Adrenal gland (tissue), 12 donors: ENCODE results near the gene RNF217. TPM values are rescaled to one million over a fixed set of nuclear protein-coding genes. Genes with fewer than 3 reads are reported as not detected.

ENCODE experiments used
- DNase-seq, 7 donors: peaks; one replicate each; pipeline ENCODE4 v3.0.0-alpha.2; 2019 to 2020
- H3K27ac ChIP-seq, 5 donors: fragments of 200-600 bp; sonication (generic) in 4 of 5; 1 replicate in 3 of 5; 2 replicates in 2 of 5; pipeline versions ENCODE4 v1.5.1 to v1.8.0; 2016 to 2020; ENCODE audit warnings: mild to moderate bottlenecking in 1 of 5
- H3K27me3 ChIP-seq: fragments of 200-600 bp; 2 replicates; pipeline ENCODE4 v1.8.0; 2021
- H3K36me3 ChIP-seq, 2 donors: fragments of 200-600 bp; replicated peaks in 1 of 2; 1 replicate in 1 of 2; 2 replicates in 1 of 2; pipeline versions ENCODE4 v1.5.1 to v1.8.0; 2018 to 2022
- H3K4me1 ChIP-seq, 2 donors: fragments of 200-600 bp; replicated peaks in 1 of 2; 1 replicate in 1 of 2; 2 replicates in 1 of 2; pipeline versions ENCODE4 v1.5.1 to v1.8.0; 2018 to 2021
- H3K4me3 ChIP-seq, 4 donors: fragments of 200-600 bp; sonication (generic) in 3 of 4; one replicate each; pipeline ENCODE4 v1.5.1; 2016 to 2018
- H3K9me3 ChIP-seq, 3 donors: fragments of 200-600 bp; sonication (generic) in 1 of 3; replicated peaks in 1 of 3; 1 replicate in 2 of 3; 2 replicates in 1 of 3; pipeline versions ENCODE4 v1.5.1 to v1.8.0; 2016 to 2021
- CTCF ChIP-seq, 6 experiments: fragments of 450-650 bp in 4 of 6; fragments of 200-600 bp in 2 of 6; sonication (generic) in 1 of 6; IDR thresholded peaks; 1 replicate in 5 of 6; 2 replicates in 1 of 6; pipeline versions ENCODE4 v1.5.1 to v1.8.0; 2016 to 2021; ENCODE audit warnings: antibody characterized with exemption in 6 of 6, mild to moderate bottlenecking in 2 of 6, moderate library complexity in 1 of 6
- POLR2A ChIP-seq, 2 donors: fragments of 450-650 bp; IDR thresholded peaks; one replicate each; pipeline ENCODE4 v1.6.1; 2017; ENCODE audit warnings: antibody characterized with exemption in 2 of 2, mild to moderate bottlenecking in 2 of 2, moderate library complexity in 1 of 2
- WGBS, 4 donors: extraction: QIAGEN DNeasy Blood & Tissue Kit in 2 of 4; methylation state at CpG; one replicate each; pipeline versions ENCODE4 v1.1.5 to v1.1.7; 2013 to 2017; 5-methylcytosine and 5-hydroxymethylcytosine counted together
- intact Hi-C, 2 donors: fragments of 100-400 bp; cut with DNase I; formaldehyde crosslinking; loops; one replicate each; pipeline versions ENCODE4 v1.14.1 to v1.15.0; 2022 to 2023
- polyA plus RNA-seq, 3 donors: library from polyadenylated mRNA; stranded (reverse); fragments of 200-250 nt in 2 of 3; fragments of 350-450 nt in 1 of 3; fragmentation: Illumina TruSeq in 1 of 3; extraction: RNeasy Lipid Tissue Mini Kit (QIAGEN cat#74804) in 1 of 3; gene quantifications; one replicate each; pipeline ENCODE4 v1.2.3, GENCODE V29; 2013 to 2014
- total RNA-seq, 9 donors: library from RNA; depleted of rRNA in 4 of 9; stranded (reverse); fragments of >200 nt in 4 of 9; fragments of 120-200 nt in 1 of 9; fragmentation: NEBNext Ultra II Directional in 1 of 9; extraction: Animal tissue kit (Norgen Biotek cat#: 25700) in 1 of 9; gene quantifications; one replicate each; pipeline versions ENCODE4 v1.1.0 to v1.2.4, GENCODE V29; 2013 to 2023
- donor health status: healthy with polysubstance abuse.
- donor health status: Bipolar disorder and iron deficiency.
- donor health status: DM: yes; HTN: yes; CAD: no.
- donor health status: DM: no; HTN: no; CAD: no.
- donor health status: DM: no; HTN: no; CAD: no.
- donor health status: DM: yes; HTN: yes; CAD: no.

RNF217 gene
- total and polyA plus RNA-seq, 12 donors: 4.6 to 23.0 (median 11.5) TPM

DNA sequence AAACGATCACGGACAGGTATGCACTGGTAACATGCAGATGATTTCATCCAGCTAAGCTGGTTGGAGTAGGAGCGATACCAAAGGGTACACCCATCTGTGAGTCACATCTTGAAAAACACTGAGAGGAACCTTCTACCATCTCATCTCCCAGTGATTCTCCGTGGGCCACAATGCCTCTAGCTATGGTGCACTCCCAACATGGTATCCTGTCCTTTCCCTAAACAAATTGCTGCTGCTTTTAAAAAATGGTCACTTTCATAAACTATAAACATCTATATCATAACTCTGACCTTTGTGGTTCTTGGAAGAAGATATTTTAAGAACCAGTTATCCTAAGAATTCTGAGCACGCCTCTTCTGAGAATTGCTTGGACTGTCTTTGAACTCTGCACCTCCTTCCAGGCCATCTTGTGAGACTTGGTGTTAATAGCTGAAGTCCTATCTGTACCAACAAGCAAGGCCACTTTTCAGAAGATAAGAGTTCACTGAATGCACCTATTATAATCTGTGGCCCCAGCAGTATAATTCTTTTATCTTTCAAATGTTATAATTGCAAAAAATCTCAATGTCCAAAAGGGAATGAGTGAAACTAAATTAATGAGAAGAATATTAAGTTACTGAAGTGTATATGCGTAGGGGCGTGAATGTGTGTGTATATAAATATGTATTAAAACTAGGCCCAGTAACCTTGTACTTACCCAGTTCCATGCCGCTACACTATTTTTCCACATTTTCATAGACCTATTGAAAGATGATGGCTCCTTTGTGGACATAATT, 120.9 kb downstream of the RNF217 start:
- 89 to 97% (median 96%) methylated on average over 8 of the region's 8 CpGs for WGBS, 4 donors
- intact Hi-C loops: no loop called here
- Histone ChIP-seq H3K36me3 (peaks cover 0 to 3% of the 10 kb centered on the region in 2 donors), H3K4me1 (peaks cover 0 to 7% of the 10 kb centered on the region in 2 donors), H3K27ac (no peak overlapping the region), H3K9me3 (no peaks in the 10 kb centered on the region), H3K27me3 (no peaks in the 10 kb centered on the region), H3K4me3 (no peak overlapping the region)
- TF ChIP-seq POLR2A (IDR thresholded peaks at IDR 0.05): no peak
- no peak for TF ChIP-seq CTCF (IDR thresholded peaks at IDR 0.05)
- DNase-seq: no peak

DNA sequence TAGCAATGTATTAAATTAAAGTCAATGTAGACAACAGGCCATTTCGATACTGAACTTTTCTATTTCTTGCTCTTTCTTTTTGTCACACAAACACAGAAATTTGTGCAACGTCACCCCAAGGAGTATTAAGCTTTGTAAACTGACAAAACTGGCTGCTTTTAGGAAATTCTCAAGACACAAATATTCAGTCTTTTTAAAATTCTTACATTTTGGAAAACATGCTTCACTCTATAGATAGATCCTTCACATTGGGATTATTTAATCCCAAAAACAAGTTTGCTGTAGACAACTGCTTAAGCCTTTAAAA, 121.4 kb downstream of the RNF217 start:
- no peaks in the 10 kb centered on the region for H3K27me3 ChIP-seq
- H3K4me1 ChIP-seq: peaks cover 0 to 7% of the 10 kb centered on the region in 2 donors
- 82 to 94% (median 89%) methylated on average over 2 of the region's 2 CpGs for WGBS, 4 donors
- TF ChIP-seq CTCF (IDR thresholded peaks at IDR 0.05) (no peak), POLR2A (IDR thresholded peaks at IDR 0.05) (no peak)
- H3K4me3 ChIP-seq: no peak overlapping the region
- DNase-seq: no peak
- no peak overlapping the region for H3K27ac ChIP-seq
- intact Hi-C loops: no loop called here
- no peaks in the 10 kb centered on the region for H3K9me3 ChIP-seq
- H3K36me3 ChIP-seq: peaks cover 0 to 3% of the 10 kb centered on the region in 2 donors

DNA sequence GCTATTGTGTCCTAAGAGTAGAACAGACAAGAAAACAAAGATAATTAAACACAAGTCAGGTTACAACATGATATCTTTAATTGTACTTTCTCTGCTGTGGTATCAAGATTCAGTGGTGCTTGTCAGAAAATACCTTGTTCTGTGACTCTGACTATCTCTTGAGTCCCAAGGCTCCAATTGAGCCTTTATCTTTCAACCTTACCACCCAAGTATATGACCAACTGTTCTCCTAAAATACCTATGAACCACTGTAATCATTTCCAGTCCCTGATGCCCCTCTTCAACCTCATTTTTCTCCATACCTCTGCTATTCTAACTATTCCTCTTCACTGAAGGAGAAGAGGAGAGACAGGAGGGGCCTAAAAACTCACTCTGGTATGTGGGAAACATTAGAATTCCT, 124.5 kb downstream of the RNF217 start:
- Histone ChIP-seq H3K4me1 (peaks cover 0 to 7% of the 10 kb centered on the region in 2 donors), H3K36me3 (peaks cover 0 to 3% of the 10 kb centered on the region in 2 donors), H3K27ac (no peak overlapping the region), H3K4me3 (no peak overlapping the region), H3K27me3 (no peaks in the 10 kb centered on the region), H3K9me3 (no peaks in the 10 kb centered on the region)
- no peak for DNase-seq
- TF ChIP-seq CTCF (IDR thresholded peaks at IDR 0.05): no peak
- TF ChIP-seq POLR2A (IDR thresholded peaks at IDR 0.05): no peak
- intact Hi-C loops: no loop called here

- Histone ChIP-seq H3K36me3 (no peaks in the 10 kb centered on the region), H3K4me3 (no peak overlapping the region), H3K4me1 (peaks cover 0 to 3% of the 10 kb centered on the region in 2 donors), H3K27me3 (no peaks in the 10 kb centered on the region), H3K9me3 (no peaks in the 10 kb centered on the region), H3K27ac (no peak overlapping the region)
- intact Hi-C loops: no loop called here
- no peak for TF ChIP-seq CTCF (IDR thresholded peaks at IDR 0.05)
- TF ChIP-seq POLR2A (IDR thresholded peaks at IDR 0.05): no peak
- WGBS, 4 donors: 93 to 96% (median 94%) methylated on average over 5 of the region's 5 CpGs
- no peak for DNase-seq
Observed at GRCh38 chr6:125088963-125089362, 126.7 kb downstream of the RNF217 start.
